HUES6 (cell line): ENCODE data around the gene UBR2.
"Not testable (repeated sequence)": the region's sequence is repeated elsewhere in the genome, so short reads cannot be mapped to it uniquely, and the experiment has no call there.

Experiments used
- H3K27ac ChIP-seq: 2 replicates; pipeline ENCODE4 v1.7.0; 2013; ENCODE audit warnings: low read depth, mild to moderate bottlenecking, low read length, inconsistent platforms
- H3K27me3 ChIP-seq: 2 replicates; pipeline ENCODE4 v1.6.1; 2013; ENCODE audit warnings: low read length; ENCODE audit not compliant: control insufficient read depth, insufficient read depth
- H3K36me3 ChIP-seq: 2 replicates; pipeline ENCODE4 v1.6.1; 2013; ENCODE audit warnings: low read length; ENCODE audit not compliant: control insufficient read depth, insufficient read depth
- H3K4me1 ChIP-seq: 2 replicates; pipeline ENCODE4 v1.6.1; 2013; ENCODE audit warnings: low read length; ENCODE audit not compliant: control insufficient read depth, insufficient read depth
- H3K4me3 ChIP-seq: 2 replicates; pipeline ENCODE4 v1.5.1; 2013; ENCODE audit warnings: low read depth, low read length
- H3K9ac ChIP-seq: one replicate; pipeline ENCODE4 v1.6.1; 2013; ENCODE audit warnings: mild to moderate bottlenecking, low read length
- H3K9me3 ChIP-seq: 2 replicates; pipeline ENCODE4 v1.6.1; 2013; ENCODE audit warnings: low read depth, low read length; ENCODE audit not compliant: control insufficient read depth, insufficient read depth

The UBR2 gene

DNA sequence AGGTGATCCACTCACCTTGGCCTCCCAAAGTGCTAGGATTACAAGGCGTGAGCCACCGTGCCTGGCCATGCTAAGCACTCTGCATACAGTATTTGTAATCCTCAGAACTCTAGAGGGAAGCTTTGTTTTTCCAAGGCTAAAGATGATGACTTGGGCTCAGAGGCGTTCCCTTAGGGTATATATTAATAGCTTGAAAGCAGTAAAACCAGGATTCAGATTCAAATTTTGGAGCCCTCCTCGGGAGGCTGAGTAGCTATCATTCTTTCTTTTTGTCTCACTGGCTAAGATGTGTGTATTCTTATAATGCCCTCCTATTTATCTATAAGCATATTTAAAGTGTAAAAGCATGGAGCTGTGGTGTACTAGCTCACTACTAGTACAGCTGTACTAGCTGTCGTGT, 90.0 kb downstream of the UBR2 start:
- no peak overlapping the region for H3K27ac ChIP-seq
- H3K9ac ChIP-seq: no peak overlapping the region
- no peaks in the 10 kb centered on the region for H3K4me1 ChIP-seq
- H3K9me3 ChIP-seq: no peaks in the 10 kb centered on the region
- H3K36me3 ChIP-seq: peaks cover 70% of the 10 kb centered on the region
- H3K27me3 ChIP-seq: no peaks in the 10 kb centered on the region
- H3K4me3 ChIP-seq: no peak overlapping the region

DNA sequence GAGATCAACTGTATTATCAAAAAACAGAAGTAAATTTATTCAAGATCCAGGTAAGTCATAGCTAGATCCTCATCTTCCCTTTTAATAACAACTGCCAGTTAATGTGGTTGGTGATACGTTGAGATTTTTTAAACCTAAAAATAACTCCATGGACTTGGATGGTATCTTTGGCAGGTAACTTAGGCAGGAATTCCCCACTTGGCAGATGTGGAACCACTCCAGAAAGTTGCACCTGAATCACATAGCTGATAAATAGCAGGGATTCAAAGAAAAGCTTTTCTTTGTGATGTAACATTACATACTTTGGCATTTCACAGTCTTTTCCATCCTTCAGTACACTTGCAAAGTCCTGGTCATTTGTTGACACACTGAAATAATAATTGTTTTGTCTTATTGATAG, 96.0 kb downstream of the UBR2 start:
- H3K9ac ChIP-seq: no peak overlapping the region
- no peaks in the 10 kb centered on the region for H3K27me3 ChIP-seq
- peaks cover 73% of the 10 kb centered on the region for H3K36me3 ChIP-seq
- H3K4me1 ChIP-seq: no peaks in the 10 kb centered on the region
- no peak overlapping the region for H3K27ac ChIP-seq
- H3K9me3 ChIP-seq: no peaks in the 10 kb centered on the region
- H3K4me3 ChIP-seq: no peak overlapping the region

DNA sequence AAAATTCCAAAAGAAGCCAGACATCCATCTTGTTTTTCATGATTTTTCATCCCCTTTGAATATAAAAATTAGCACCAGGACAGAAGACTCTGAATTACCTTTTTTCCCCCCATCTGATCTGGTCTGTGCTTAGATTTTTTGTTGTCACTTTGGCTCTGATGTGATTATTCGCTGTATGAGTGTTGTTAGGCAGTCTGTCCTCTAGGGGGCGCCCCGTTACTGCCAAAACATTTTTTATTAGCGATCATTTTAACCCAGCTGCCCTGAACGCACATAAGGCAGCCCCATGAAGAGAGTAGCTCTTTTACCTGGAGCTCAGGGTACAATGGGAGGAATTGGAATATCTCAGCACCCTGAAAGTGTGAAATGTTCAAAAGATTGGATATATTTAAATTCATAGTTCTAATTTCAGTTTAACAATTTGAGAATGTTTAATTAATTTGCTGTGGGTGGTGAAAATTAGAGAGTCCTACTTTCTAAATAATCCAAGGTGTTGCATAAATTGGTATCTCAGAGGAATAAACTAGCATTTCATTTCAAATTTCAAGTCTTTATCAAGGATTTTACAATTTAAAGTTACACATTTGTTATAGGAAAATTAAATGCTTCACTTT, 97.8 kb downstream of the UBR2 start:
- H3K4me1 ChIP-seq: no peaks in the 10 kb centered on the region
- H3K36me3 ChIP-seq: peaks cover 75% of the 10 kb centered on the region
- no peak overlapping the region for H3K27ac ChIP-seq
- no peaks in the 10 kb centered on the region for H3K9me3 ChIP-seq
- H3K9ac ChIP-seq: no peak overlapping the region
- H3K27me3 ChIP-seq: no peaks in the 10 kb centered on the region
- H3K4me3 ChIP-seq: no peak overlapping the region

DNA sequence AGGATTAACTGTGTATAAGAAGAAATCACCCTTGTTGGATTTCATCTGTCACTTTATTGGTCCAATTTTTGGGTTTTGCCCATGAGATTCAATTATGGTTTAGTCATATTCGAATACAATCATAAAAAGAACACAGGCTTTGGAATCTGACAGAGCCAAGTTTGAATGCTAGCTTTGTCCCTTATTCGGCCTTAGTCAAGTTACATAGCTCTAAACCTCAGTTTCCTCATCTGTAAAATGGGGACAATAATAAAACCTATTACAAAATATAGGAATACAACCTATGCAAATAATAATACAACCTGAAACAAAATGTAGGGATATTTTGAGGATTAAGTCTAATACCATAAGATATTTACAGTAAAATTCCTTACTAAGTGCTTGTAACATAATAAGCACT, 100.9 kb downstream of the UBR2 start:
- no peak overlapping the region for H3K9ac ChIP-seq
- no peak overlapping the region for H3K4me3 ChIP-seq
- H3K36me3 ChIP-seq: peaks cover 70% of the 10 kb centered on the region
- no peak overlapping the region for H3K27ac ChIP-seq
- H3K4me1 ChIP-seq: no peaks in the 10 kb centered on the region
- no peaks in the 10 kb centered on the region for H3K27me3 ChIP-seq
- no peaks in the 10 kb centered on the region for H3K9me3 ChIP-seq

DNA sequence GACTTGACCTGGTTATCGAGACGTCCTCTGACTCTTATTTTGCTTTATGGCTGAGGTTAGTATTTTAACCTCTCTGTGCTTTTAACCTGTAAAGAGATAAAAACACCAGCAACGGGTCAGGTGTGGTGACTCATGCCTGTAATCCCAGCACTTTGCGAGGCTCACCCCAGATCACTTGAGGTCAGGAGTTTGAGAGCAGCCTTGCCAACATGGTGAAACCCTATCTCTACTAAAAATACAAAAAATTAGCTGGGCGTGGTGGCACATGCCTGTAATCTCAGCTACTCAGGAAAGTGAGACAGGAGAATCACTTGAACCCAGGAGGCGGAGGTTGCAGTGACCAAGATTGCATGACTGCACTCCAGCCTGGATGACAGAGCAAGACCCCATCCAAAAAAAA, 110.5 kb downstream of the UBR2 start:
- H3K36me3 ChIP-seq: peaks cover 90% of the 10 kb centered on the region
- not testable (repeated sequence) for H3K9me3 ChIP-seq, H3K27me3 ChIP-seq, H3K9ac ChIP-seq, H3K4me1 ChIP-seq, H3K4me3 ChIP-seq, H3K27ac ChIP-seq

DNA sequence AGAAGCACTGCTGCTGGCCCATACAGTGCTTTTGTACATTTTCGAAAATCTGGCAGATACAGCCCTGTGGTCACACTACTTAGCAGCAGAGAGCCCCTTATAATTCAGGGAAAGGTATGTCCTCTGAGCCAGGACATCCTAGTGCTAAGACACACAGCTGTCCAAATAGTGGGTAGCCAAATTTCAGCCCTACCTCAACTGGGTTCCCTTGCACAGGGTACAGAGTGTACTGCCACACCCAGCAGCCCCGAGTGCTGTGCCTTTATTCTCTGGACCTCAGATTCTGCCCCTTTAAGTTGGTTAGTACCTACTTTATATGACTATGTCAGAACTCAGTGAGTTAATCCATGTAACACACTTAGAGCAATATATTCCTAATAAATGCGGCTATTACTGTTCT, 111.0 kb downstream of the UBR2 start:
- Histone ChIP-seq H3K4me1 (no peaks in the 10 kb centered on the region), H3K36me3 (peaks cover 90% of the 10 kb centered on the region), H3K9ac (no peak overlapping the region), H3K27me3 (no peaks in the 10 kb centered on the region), H3K9me3 (no peaks in the 10 kb centered on the region), H3K4me3 (no peak overlapping the region), H3K27ac (no peak overlapping the region)

DNA sequence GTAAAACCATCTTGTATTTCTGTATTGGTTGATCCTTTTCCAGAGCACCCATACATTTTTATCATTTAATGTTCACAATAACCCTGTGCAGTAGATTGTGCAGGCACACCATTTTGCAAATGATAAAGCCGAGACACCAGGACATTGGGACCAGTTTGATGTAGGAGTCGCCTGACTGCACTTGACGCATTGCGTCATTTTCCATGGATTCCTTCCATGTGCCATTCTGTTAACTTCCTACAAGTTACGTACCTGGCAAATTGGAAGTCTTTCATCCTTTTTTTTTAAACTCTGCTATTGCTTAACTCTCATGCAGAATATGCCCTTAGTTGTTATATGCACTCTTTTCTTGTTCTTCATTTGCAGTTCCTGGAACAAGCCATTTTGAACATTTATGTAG, 115.5 kb downstream of the UBR2 start:
- Histone ChIP-seq H3K9me3 (no peaks in the 10 kb centered on the region), H3K27me3 (no peaks in the 10 kb centered on the region), H3K27ac (no peak overlapping the region), H3K4me3 (no peak overlapping the region), H3K9ac (no peak overlapping the region), H3K4me1 (no peaks in the 10 kb centered on the region), H3K36me3 (peaks cover 87% of the 10 kb centered on the region)

DNA sequence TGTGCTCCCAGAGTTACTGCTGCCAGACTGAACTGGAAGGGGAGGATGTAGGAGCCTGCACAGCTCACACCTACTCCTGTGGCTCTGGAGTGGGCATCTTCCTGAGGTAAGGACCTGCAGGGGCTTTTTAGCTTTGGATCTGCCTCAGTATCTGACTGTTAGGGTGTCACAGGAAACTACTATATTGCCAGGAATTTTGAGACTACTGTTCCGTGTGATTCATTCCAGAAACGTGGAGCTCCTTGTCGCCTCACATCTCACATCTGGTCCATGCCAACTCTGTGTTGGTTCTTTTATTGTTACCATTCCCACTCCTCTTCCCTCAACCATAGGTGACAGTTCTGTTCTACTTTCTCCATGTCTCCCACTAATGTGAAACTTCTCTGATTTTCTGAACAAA, 124.5 kb downstream of the UBR2 start:
- Histone ChIP-seq H3K36me3 (peaks cover 77% of the 10 kb centered on the region), H3K4me1 (no peaks in the 10 kb centered on the region), H3K9ac (no peak overlapping the region), H3K27me3 (no peaks in the 10 kb centered on the region), H3K27ac (no peak overlapping the region), H3K4me3 (no peak overlapping the region), H3K9me3 (no peaks in the 10 kb centered on the region)

DNA sequence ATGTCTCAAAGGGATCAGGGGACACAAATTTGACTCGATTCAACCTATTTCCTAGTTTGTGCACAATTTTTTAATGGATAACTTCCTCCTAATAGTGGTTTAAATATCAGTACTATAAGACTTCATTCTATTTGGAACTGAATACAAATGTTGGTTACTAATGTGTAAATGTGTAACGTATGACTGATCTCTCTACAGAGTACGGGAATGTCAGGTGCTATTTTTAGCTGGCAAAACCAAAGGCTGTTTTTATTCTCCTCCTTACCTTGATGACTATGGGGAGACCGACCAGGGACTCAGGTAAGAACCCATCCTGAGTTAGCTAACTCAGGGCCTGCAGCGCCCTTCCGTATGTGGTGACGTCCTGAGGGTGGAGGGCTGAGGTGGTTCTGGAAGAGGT, 125.5 kb downstream of the UBR2 start:
- Histone ChIP-seq H3K9ac (no peak overlapping the region), H3K36me3 (peaks cover 75% of the 10 kb centered on the region), H3K27ac (no peak overlapping the region), H3K9me3 (no peaks in the 10 kb centered on the region), H3K4me3 (no peak overlapping the region), H3K27me3 (no peaks in the 10 kb centered on the region), H3K4me1 (no peaks in the 10 kb centered on the region)

DNA sequence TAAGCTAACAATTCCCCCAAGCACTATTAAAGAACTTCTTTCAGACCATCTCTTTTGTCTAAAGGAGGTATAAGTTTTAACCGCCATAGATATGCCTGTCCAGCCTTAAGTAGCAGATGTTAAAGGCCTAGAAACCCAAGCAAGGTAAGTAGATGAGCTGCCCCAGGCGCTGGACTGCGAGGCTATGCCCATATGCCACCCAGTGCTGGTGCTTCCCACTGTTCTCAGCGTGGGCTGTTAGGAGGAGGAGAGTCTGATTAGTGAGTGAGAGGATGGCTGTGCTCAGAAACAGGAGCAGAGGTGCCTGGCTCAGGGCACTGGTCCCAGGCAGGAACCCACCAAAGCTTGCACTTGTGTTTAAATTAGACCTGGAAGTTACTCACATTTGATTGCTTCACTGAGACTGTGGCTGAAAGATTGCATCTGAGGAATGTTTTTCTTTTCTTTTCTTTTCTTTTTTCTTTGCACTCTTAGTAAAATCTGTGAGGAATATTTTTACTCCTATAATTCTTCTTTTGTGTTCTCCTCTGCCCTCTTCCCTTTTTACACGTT, 126.4 kb downstream of the UBR2 start:
- H3K4me3 ChIP-seq: no peak overlapping the region
- no peaks in the 10 kb centered on the region for H3K4me1 ChIP-seq
- H3K27me3 ChIP-seq: no peaks in the 10 kb centered on the region
- H3K27ac ChIP-seq: no peak overlapping the region
- H3K9me3 ChIP-seq: no peaks in the 10 kb centered on the region
- no peak overlapping the region for H3K9ac ChIP-seq
- peaks cover 66% of the 10 kb centered on the region for H3K36me3 ChIP-seq

DNA sequence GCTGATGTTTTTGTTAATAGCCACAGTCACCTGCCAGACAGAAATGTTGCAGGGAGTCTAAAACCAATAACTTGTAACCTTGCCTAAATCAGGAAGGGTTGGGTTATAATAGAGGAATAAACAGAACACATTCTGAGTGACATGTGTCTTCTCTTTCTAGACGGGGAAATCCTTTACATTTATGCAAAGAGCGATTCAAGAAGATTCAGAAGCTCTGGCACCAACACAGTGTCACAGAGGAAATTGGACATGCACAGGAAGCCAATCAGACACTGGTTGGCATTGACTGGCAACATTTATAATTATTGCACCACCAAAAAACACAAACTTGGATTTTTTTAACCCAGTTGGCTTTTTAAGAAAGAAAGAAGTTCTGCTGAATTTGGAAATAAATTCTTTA, 127.0 kb downstream of the UBR2 start:
- Histone ChIP-seq H3K4me1 (no peaks in the 10 kb centered on the region), H3K9ac (no peak overlapping the region), H3K9me3 (no peaks in the 10 kb centered on the region), H3K36me3 (peaks cover 60% of the 10 kb centered on the region), H3K4me3 (no peak overlapping the region), H3K27me3 (no peaks in the 10 kb centered on the region), H3K27ac (no peak overlapping the region)
